ENCODE data around the gene SPAM1.
"Not testable (repeated sequence)": the region's sequence is repeated elsewhere in the genome, so short reads cannot be mapped to it uniquely, and the experiment has no call there.

Gene SPAM1, protein sequence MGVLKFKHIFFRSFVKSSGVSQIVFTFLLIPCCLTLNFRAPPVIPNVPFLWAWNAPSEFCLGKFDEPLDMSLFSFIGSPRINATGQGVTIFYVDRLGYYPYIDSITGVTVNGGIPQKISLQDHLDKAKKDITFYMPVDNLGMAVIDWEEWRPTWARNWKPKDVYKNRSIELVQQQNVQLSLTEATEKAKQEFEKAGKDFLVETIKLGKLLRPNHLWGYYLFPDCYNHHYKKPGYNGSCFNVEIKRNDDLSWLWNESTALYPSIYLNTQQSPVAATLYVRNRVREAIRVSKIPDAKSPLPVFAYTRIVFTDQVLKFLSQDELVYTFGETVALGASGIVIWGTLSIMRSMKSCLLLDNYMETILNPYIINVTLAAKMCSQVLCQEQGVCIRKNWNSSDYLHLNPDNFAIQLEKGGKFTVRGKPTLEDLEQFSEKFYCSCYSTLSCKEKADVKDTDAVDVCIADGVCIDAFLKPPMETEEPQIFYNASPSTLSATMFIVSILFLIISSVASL

DNA sequence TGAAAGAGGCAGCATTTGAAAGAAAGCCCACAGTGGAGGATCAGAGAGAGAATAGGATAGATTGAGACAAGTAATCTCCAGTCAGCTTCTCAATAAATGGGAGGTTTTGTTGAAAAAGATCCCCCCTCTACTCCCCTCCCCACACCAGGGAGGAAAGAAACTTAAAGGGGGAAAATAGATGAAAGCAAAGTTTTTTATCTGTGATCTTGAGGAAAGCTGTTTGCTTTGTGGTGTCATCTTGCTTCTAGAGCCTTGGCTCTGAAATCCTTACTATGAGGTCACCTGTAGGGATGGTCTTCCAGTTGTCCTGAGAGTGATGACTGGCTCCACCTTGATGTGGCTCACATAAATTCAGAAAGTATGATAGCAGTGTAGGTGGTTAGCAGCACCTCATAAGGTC is at the start of gene SPAM1:
SPAM1 (plus strand) TSS at position 301 of the 400 bp plus-strand sequence. CDS start 28,330 bp downstream, outside the sequence.
- DNase-seq, result no peak

DNA sequence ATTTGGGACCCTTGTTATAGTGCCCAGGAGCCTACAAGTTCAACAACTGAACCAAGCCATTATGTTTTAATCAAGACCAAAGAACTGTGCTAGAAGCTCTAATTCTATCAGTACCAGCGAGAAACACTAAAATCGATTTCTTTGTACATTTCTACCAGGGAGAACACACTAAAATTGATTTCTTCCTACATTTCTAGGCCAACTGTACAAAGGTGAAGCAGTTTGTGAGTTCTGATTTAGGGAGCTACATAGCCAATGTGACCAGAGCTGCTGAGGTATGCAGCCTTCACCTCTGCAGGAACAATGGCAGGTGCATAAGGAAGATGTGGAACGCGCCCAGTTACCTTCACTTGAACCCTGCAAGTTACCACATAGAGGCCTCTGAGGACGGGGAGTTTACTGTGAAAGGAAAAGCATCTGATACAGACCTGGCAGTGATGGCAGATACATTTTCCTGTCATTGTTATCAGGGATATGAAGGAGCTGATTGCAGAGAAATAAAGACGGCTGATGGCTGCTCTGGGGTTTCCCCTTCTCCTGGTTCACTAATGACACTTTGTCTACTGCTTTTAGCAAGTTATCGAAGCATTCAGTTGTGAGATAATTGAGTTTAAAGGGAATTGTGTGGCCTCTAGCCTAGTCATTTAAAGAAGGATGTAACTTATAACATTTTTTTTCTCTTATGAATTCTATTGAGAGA is 48.3 kb upstream of the SPAM1 start:
- DNase-seq, result no peak

DNA sequence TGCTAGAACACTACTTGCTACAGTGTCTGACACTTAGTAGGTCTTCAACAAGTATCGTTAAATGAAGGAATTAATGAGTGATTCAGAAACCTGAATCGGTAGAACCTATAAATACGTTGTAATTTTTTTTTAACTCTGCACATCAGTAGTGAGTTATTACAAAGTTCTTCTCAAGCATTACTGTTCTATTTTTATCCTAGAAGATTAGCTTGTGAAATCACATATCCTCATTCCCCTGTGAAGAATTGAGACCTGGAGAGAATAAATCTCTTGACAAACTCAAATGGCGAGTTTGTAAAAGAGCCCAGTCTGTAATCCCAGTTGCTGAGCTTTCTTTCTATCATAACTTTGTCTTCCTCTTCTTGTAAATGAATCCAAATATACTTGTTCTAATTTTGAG is 45.4 kb upstream of the SPAM1 start:
- no peak for DNase-seq

DNA sequence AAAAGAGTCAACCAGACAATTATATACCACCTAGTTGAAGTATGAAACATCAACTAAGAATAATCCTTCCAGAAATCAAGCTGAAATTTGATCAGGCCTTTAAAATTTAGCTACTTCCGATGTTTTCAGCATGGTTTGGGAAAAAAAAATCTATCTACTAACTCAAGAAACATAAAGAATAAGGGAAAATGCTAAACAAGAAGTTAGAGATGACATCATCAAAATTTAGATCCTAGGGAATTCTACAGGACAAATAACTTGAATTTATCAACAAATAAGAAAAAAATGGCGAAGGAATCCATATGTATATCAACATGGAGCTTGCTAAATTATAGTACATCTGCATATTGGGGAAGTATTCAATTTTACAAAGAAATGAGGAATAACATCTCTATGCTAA is 43.7 kb upstream of the SPAM1 start:
- no peak for DNase-seq

DNA sequence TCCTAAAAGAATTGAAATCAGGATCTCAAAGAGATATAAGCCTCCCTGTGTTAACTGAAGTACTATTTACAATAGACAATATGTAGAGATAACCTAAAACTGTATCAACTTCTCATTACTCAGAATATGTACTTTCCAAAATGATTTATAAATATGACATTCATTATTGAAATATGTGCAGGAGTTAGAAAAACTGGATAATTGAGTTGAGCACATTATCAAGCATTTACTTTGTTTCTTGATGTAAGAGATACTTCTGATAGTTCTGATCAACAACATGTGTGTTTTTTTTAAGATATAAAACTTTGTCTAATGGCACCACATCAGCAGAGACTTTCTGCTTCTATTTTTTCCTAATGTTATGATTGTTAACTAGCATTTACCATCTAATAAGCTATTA is 41.9 kb upstream of the SPAM1 start:
- DNase-seq, result no peak

DNA sequence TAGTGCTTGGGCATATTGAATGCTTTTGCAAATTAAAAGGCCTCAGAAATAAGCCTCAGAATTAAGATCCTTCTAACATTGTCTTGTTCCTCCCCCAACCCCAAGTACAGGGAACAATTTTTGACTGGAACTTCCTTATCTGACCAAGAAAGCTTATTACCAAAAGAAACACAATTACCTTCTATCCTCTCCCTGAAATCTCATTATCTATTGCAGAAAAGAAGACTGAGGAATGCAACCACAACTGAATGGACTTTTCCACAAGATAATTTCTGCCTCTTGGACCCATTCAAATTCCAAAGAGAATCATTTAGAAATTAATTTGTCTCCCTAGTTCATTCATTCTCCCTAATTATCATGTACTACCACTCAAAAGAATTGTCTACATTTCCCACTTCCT is 36.8 kb upstream of the SPAM1 start:
- no peak for DNase-seq

DNA sequence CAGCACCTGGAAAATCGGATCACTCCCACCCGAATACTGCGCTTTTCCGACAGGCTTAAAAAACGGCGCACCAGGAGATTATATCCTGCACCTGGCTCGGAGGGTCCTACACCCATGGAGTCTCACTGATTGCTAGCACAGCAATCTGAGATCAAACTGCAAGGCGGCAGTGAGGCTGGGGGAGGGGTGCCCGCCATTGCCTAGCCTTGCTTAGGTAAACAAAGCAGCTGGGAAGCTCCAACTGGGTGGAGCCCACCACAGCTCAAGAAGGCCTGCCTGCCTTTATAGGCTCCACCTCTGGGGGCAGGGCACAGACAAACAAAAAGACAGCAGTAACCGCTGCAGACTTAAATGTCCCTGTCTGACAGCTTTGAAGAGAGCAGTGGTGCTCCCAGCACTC is 30.3 kb upstream of the SPAM1 start:
- not testable (repeated sequence) for DNase-seq

DNA sequence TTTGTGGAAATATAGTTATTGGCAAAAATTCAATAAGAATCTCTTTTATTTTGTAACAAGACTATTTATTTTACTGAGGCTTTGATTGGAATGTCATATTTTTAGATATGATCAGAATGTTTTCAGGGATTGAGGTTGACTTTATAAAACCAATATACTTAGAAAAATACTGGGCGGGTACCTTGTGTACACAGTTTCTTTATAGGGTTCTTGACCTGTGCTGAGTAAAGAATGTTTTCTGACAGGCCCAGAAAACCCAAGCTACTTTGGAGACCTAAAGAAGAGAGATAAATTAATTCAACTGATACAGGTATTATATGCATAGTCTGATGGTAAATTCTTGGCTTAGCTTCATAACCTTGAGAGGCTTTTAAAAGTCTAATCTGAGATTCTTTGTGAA is 23.9 kb upstream of the SPAM1 start:
- DNase-seq, result no peak

DNA sequence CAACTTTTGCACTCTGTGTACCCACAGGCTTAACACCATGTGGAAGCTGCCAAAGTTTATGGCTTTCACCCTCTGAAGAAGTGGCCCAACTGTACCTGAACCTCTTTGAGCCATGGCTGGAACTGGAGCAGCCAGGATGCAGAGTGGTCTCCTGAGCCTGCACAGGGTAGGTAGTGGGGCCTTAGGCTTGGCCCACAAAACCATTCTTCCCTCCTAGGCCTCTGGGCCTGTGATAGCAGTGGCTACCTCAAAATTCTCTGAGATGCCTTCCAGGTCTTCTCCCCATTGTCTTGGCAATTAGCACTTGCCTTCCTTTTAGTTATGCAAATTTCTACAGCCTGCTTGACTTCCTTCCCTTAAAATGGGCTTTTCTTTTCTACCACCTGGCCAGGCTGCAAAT is 19.3 kb upstream of the SPAM1 start:
- DNase-seq, result no peak

DNA sequence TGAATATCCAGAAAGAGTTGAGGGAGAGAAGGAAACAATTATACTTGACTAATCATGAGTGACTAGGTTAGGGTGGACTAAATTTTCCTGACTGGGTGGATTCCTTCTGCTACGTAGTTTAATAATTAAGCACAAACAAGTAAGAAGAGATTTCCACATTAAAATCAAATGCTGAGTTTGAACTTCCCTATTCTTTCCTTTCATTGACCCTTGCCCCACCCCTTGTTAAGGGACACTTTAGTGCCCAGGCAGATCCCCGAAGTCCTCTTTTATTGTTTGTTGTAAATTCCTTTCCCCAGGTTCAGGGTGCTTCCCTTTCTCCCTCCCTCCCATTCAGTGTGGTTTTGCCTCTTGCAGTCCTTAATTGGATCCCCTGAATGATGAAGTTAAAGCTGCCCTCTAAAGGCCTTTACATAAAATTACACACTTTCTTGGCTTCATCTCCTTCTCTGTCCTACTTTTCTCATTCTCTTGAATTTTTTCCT is 8.8 kb upstream of the SPAM1 start:
- DNase-seq, result no peak

DNA sequence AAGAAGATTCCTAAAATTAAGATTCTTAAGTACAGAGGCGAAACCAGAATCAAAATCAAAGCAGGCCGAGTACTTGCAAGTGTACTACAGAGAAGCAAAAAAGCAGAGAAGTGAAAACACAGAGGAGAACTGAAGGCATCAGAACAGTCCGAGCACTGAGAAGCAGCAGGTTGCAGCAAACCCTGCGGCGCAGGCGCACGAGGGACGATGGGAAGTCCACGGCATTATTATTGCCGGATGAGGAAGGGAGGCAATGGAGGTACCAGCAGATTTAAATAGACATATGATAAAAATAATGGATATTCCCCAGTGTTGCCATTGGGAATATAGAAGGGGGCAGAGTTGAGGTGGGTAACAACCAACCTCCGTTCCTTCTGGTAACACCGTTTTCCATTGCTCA is 7.2 kb upstream of the SPAM1 start:
- DNase-seq, result no peak

DNA sequence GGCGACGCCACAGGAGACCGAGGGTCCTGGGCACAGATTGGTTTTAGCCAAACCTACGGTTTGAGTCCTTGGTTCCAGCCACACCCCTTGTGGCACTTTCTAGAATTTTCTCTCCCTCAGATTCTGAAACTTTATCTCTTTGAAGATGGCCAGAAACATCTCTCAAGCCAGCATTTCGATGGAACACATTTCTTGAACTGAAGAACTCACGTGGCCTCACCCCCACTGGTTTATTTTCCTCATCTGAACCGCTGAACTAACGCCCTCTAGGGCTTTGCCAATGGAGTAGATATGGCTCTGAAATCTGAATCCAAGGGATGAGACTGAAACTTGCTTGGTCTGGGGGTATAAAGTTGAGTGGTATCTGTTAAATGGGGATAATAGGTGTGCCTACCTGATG is 6.7 kb upstream of the SPAM1 start:
- DNase-seq, result no peak

DNA sequence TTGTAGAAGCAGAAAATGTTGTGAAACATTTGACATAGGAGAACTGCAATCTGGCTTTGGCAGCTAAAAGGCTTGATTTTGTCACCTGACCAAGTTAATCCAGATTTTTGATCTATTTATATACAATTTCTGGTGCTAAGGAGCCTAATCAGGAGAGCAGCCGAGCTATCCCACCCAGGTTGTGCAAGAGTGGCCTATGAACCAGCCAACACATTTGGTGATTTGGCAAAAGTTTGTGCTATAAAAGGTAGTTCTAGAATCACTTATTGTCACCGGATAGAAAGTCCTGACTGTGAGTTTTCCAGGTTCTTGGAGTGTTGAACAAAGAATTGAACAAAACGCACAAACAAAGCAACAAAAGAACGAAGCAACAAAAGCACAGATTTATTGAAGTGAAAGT is 1.4 kb upstream of the SPAM1 start:
- DNase-seq, result no peak

DNA sequence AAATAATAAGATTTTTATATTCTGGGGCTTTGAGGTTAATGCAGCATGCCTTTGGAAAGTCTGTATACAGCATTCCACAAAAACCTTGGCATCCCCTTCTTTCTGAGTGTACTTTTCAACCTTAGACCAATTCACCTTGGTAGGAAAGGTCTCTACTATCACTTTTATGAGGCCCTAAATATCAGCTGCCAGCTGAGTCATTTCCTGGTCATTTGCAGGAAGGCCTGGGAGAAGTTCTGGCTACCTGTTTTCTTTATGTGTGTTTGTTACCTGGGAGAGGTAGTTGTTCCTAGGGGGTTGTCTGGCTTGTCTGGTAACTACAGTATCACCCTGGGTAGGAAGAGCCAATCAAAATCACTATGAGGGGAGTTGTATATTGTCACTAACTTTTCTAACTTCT is 4.1 kb downstream of the SPAM1 start:
- DNase-seq, result no peak

DNA sequence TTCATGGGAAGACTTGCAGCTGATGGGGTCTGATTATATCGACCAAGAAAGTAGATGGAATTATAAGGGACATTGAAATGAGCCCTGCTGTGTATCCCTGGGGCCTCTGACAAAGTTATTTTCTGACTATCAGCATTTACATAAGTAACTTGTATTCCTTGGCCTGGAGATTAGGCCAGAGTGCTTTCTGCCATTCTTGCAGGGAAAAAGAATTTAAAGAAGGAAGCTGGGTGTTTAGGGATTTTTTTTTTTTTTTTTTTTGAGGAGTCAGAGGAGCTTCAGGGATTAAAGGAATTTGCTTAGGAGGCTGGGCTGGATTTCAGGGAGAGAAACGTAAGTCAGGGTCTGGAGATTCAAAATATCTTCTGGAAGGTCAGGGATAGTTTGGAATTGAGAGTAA is 4.6 kb downstream of the SPAM1 start:
- no peak for DNase-seq

DNA sequence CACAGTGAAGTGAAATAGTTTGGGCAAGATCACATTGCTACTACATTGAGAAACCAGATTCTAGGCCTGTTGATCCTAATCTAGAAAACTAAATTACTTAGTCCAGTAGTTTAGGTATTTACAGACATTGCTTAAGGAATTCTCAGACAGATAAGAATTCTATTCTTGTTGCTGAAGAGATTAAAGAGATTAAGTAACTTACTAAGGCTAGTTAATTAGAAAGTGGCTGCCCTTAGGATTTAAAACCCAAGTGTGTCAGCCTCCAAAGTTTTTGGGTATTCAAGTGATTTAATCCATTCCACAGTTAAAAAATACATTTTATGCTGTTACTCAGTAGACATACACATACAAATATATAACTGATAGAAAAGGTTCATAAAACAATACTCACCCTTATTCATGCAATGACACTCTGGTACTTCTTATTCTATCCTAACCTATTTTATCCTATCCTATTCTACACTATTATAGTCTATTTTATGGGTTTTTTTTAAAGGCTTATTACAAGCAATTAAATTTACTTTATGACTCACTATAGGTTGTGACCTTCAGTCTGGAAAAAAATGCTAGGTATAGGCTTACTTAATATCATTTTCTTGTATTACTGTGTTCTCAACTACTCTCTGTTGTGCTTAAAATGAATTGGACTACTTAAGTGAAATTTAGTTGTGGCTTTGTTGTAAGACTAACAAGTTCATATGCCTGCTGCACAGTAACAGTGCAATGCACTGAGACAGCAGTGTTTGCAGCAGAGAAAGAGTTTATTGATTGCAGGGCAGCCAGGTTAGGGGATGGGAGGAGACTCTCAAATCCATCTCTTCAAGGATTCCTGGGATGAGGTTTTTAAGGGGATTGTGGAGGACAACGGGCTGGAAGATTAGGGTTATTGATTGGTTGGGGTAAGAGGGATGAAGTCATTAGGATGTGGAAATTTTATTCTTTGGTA is 10.7 kb downstream of the SPAM1 start:
- DNase-seq, result no peak

DNA sequence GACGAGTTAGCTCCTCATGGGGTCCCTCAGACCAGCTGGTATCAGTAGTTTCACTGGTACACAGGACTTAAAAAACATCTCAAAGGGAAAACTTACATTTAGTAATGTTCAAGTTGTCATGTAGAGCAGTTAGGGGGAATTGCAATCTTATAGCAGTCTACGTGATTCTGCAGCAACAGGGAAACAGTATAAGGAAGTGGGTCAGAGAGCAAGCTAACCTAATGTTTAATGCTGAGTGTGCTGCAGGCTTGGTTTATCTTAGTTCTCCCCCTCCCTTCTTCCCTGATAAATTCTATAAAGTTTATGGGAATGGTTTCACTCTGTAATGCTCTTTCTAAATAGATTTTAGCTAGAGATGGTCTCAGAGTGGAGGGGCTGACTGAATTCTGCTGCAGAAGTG is 11.3 kb downstream of the SPAM1 start:
- DNase-seq, result no peak

DNA sequence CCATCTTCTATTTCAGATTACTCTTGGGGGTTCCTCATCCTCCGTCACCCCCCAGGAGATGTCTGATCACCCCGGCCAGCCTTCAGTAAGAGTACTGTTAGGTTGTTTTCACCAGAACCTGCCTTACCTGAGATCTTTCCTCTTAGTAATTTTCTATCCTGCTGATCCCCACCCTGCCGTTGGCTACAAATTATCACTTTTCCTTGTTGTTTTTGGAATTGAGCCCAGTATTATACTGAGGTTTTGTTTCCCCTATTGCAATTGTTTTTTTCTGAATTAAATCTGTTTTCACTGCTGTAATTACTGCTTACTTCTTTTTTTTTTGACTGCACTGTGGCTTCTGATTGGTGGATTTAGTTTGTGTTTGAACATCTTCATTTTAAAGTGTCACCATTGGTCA is 14.7 kb downstream of the SPAM1 start:
- no peak for DNase-seq

DNA sequence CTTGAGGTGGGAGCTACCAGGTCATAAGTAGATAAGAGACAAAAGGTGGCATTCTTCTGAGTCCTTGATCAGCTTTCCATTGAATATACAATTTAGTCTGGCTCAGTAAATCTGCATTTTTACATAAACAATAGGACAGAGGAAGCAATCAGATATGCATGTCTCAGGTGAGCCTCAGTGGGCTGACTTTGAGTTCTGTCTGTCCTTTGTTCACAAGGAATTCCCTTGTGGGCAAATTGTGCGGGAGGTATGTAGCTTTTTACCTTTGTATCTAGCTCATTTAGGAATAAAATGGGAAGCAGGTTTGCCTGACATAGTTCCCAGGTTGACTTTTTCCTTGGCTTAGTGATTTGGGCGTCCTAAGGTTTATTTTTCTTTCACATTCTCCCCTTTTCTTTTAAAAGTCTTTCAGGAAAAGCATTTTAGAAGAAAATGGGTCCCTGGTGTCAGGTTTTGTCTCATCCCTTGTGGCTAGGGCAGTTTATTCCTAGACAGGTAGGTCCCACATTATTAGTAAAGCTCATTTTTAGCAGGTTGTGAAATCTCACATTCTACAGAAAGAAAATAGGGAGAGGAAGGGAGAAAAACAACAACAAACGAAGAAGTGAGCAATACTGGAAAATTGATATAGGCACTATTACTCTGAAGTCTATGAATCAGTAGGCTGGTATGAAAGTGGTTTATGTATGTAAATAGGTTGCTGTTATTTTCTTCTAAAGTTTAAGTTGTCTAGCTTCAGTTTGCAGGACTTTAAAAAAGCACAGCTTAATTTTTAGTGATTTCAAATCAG is 16.5 kb downstream of the SPAM1 start:
- DNase-seq, result no peak

DNA sequence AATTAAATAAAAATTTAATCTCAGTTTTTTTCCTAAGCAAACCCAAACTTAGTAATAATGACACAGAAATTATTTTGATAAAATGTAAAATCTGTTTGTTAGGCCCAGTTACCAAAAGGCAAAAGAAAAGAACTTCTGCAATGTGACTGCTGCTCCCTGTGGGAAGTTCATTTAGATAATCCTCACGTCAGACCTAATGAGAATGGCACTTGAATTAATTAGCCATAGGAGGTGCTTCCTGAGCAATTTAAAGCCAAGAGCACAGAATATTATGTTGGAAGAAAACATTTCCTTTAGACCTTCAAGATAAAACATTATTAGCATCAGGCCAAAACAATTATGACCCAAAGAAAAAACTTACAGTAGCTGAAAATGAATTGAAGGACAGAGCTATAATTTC is 19.4 kb downstream of the SPAM1 start:
- DNase-seq, result no peak

DNA sequence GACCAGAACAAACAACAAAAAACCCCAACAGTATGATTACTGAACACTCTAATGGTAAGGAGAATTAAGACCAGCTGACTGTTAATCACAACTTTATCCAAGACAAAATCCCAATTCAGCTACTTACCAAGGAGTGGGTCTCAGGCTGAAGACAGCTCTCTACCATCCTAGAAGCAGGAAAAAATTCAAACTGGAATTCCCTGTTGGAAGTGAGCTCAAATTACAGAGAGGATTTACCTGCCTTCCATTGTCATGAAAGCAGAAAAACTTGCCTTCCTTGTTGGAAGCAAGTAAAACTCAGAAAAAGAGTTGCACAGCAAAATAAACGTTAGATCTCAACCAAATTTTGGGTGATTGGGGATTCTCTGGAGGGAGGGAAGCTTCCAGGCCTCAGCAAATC is 20.9 kb downstream of the SPAM1 start:
- no peak for DNase-seq

DNA sequence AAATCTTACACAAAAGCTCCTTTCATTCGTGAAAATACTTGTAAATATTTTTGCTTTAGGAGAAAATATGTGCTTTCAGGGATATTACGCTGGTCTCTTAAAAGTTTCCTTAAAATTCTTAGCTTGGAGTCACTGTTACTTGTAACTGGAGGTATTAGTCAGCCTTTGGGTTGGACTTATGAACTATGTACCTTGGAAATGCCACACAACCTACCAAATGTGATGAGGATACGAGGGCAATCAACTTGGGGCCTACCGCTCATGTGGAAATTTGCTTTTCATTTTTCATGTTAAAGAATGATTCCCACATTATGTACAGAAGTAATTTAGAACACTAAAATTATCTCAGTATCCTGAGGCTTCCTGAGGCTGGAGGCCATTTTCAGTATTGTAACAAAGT is 23.1 kb downstream of the SPAM1 start:
- DNase-seq, result no peak
